Forelimb muscle (tissue), 1 donor: ENCODE results near the gene KDM4B. TPM values are rescaled to one million over a fixed set of nuclear protein-coding genes. Genes with fewer than 3 reads are reported as not detected.

ENCODE experiments used
- DNase-seq: peaks from one replicate; pipeline ENCODE4 v3.0.0-alpha.2; 2013; ENCODE audit warnings: low read depth
- polyA plus RNA-seq: library from polyadenylated mRNA; unstranded; fragments of 120-200 nt; gene quantifications from one replicate; pipeline ENCODE4 v1.2.1, GENCODE V29; 2013; ENCODE audit not compliant: insufficient read length

KDM4B gene
- polyA plus RNA-seq, 1 donor, result 19.8 TPM

DNA sequence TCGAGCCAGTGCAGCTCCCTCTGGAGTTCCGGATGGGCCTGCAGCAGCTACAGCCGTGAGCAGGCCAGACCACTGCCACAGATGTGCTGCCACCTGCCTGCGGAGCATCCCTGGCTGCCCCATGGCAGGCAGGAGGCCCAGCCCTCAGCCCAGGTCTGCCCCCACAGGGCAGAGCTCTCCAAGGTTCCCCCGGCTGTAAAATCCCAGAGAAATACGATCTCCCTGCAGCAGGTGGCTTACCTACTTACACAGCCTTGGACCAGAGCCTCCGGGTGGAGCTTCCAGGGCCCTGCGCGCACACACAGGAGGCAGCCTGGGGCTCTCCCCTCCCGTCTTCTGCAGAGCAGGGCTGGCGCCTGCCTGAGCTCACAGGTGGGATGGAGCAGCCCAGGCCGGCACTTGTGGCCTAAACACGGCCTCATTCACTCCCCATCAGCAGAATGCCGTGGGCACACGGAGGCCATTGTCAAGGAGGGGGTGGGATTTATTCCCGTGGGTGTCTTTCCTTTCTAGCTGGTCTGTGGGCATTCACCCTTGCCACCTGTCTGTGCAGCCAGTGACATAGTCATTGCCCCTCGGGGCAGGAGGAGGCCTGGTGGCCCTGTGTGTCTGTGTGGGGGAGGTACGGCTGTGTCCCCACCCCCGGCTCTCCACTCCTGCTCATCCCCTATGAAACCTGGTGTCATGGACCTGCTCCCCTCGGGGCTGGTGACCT lies 118.0 kb downstream of the KDM4B start:
- DNase-seq, result no peak

- DNase-seq, result no peak
These were observed 120.4 kb downstream of the KDM4B start for GRCh38 chr19:5089283-5089682.

- DNase-seq, result no peak
These were observed 121.6 kb downstream of the KDM4B start for GRCh38 chr19:5090465-5091017.

GRCh38 chr19:5091018-5091683 lies 122.2 kb downstream of the KDM4B start:
- DNase-seq, result no peak

GRCh38 chr19:5091684-5092480 lies 123.0 kb downstream of the KDM4B start:
- no peak for DNase-seq

DNA sequence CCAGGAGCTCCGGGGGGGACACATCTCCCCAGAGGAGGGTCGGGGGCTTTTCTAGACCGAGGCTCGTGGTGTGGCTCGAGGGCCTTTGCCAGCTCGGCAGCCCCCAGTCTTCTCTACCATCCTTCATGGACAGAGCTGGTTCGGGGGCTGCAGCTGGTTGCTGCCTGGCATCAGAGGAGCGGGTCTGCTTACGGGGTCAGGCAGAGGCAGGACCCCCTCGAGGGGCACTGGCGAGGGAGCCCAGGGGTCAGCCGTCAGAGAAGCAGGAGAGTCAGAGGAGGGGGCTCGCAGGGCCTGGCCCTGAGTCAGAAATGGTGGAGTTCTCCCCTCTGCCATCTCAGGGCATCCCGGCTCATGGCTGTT lies 123.5 kb downstream of the KDM4B start:
- DNase-seq, result no peak

DNA sequence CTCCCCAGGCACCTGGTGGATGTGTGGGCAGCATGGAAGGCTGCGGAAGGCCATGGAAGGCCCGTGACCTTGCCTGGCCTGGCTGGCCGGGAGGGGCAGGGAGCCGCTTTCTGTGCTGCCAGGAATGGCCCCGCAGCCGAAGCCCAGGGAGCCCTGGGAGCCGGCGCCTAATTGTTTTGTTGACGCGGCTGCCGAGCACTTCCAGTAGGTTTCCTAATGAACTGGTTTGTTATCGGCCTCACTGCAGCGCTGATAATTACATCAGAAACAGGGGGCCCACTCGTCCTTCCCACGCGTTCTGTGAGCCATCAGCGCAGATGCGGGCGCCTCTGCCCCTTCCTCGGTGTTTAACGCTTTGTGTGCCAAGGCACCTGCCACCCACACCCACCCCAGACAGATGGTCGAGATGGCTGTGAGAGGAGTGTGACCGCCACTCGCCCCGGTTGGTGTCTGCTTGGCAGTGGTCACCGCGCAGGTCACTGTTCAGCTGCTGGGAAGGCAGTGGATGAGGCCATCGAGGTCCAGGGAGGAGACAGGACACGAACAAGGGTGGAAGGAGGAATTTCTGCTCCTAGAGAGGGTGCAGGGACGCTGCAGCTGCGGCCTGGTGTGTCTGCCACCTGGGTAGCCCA lies 124.5 kb downstream of the KDM4B start:
- no peak for DNase-seq

DNA sequence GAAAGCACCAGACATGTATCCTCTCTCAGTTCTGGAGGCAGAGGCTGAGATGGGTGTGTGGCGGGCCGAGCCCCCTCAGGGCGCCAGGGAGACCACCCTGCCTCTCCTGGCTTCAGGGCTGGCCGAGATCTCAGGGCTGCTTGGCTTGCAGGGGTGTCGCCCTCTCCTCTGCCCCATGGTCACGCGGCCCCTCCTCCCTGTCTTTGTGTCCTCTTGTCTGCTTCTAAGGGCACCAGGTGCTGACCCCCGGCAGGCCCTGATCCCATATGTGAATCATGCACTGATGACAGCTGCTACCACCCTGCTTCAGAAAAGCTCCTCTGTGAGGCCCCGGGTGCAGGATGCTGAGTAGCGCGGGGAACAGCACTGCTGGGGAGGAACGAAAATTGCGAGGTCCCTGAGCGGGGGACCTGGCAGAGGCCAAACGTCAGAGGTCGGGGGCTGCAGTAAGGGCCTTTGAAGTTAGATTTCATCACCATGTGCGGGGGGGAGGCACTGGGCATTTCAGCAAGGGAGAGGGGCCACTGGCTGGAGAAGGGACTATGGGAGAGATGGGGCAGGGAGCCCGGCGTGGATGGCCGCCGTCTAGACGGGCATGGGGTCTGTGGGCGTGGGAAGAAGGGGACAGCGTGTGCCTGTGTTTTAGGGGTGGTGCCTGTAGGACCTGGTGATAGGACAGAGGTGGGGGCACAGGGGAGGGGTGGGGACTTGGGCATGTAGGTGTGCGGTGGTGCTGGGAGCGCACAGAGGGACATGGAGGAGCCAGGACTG lies 125.2 kb downstream of the KDM4B start:
- no peak for DNase-seq

DNA sequence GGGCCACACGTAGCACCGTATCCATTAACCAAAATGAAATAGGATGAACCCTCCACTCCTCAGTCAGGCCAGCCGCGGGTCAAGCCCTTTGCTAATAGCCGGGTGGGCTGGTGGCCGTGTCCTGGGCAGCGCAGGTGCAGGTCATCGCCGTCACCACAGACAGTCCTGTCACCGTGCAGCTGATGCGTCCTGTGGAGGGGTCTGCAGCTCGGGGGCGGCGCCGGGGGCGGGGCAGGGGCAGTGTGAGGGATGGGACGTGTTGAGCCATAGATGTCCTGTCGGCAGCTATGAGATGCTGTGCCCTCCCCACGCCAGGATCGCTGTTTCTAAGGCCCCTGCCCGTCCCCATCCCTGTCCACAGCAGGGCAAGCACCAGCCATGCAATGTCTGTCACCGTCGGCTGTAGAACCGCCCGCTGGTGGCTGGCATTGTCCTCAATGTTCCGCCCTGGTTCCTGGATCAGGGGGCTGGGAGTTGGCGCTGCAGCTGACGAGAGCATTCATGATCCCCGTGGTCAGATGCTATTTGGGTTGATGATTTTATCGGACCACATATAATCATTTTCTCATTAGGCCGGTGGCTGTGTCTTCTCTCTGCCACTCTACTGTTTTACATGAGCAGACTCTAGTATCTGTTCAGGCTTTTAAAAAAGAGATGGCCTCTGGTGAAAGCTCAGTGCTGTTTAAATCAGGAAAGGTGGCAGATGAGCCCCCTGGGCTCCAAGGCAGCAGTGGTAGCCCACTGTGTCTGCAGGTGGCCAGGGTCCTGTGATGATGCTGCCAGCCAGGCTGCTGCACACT lies 126.1 kb downstream of the KDM4B start:
- DNase-seq, result no peak

DNA sequence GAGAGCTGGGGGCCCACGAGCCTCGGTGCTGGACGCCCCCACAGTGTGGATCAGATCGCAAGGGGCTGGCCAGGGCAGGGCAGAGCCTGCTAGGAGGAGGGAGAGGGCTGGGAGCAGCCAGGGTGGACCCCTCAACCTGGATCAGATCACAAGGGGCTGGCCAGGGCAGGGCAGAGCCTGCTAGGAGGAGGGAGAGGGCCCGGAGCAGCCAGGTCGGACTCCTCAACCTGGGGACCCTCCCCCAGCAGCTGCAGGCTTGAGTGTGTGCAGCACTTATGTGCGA lies 126.6 kb downstream of the KDM4B start:
- no peak for DNase-seq

DNA sequence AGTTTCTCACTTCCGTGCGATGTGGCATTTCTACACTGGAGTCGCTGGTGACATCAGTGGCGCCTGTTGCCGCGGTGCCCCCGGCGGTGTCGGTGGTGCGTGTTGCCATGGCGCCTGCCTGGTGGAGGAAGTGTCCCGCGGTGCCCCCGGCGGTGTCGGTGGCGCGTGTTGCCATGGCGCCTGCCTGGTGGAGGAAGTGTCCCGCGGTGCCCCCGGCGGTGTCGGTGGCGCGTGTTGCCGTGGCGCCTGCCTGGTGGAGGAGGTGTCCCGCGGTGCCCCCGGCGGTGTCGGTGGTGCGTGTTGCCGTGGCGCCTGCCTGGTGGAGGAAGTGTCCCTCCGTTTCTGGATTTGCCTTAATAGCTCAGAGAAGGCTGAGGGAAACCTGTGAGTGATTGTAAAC lies 127.6 kb downstream of the KDM4B start:
- DNase-seq, result no peak

- DNase-seq, result no peak
These were observed 128.5 kb downstream of the KDM4B start for GRCh38 chr19:5097331-5097930.

GRCh38 chr19:5097959-5098623 lies 129.2 kb downstream of the KDM4B start:
- no peak for DNase-seq

GRCh38 chr19:5098646-5099045 lies 129.7 kb downstream of the KDM4B start:
- DNase-seq, result no peak

DNA sequence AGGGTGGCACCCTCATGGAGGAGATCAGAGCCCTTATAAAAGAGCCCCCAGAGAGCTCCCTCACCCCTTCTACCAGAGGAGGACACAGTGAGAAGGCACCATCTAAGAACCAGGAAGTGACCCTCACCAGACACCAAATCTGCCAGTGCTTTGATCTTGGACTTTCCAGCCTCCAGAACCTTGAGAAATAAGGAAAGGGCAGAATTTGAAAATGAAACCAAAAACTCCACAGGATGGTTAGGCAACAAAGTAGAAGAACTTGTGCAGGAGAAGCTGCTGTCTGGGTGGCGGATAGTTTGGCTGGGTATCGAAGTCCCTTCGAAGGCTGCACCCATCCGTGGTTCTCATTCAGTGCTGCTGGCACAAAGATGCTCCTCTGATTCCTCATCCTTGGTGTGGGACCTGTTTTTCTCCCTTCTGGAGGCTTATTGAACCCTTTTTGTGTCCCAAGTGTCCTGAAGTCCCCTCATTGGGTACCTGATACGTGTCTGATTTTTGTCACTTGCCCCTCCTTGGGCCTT lies 130.8 kb downstream of the KDM4B start:
- no peak for DNase-seq

DNA sequence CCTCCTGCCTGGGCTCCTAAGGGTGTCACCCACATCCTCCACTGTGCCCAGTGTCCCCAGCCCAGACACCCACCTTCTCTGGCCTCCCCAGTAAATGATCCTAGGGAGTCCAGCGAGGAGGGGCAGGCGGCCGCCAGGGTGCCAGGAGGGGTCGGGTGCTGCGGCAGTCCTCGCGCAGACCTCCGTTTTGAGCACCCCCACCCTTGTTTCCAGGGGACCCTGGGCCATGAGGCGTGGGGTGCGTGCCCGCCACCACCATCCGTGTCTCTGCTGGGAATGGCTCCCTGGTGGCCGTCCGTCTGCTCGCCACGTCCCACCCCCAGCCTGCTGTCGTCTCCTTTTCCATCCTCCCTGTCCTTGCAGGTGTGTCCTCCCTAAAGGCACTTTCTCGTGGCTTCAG lies 133.0 kb downstream of the KDM4B start:
- no peak for DNase-seq

DNA sequence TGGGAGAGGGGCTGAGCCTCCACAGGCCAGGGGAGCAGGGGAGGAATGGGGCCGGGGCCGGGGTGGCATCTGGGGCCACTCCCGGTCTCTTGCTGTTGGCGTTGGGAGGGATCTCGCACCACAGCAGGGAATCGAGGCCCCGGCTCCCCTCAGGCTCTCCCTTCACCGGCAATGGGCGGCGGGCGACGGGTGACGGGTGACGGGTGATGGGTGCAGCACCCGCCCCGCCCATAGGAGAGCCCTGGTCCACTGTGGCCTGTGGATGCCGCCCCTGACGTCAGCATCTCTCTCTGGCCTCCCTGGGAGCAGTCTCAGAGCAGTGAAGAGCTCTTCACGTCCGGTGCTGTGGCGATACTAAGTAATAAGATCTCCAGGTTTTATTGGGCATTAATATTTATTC lies 133.6 kb downstream of the KDM4B start:
- DNase-seq, result no peak

GRCh38 chr19:5103061-5103701 lies 134.3 kb downstream of the KDM4B start:
- DNase-seq, result peak; percentile 14
